Gastrocnemius medialis (tissue), 4 donors: ENCODE measurements around the gene ZDHHC11. TPM values are rescaled to one million over a fixed set of nuclear protein-coding genes. Genes with fewer than 3 reads are reported as not detected.
A peak's percentile ranks its signal among the peaks of the same experiment; 100 is the strongest.

Experiments
- ATAC-seq, 2 donors: fragments of 150-250 bp; one replicate each; pipeline ENCODE4 v1.9.1; 2016
- DNase-seq, 2 donors: peaks; one replicate each; pipeline ENCODE4 v3.0.0-alpha.2; 2019
- H3K27ac ChIP-seq, 4 donors: fragments of 200-600 bp; sonication (generic); 1 replicate in 1 of 4; 2 replicates in 3 of 4; pipeline ENCODE4 v1.5.1; 2016 to 2018; ENCODE audit warnings: mild to moderate bottlenecking in 2 of 4, moderate library complexity in 1 of 4
- H3K27me3 ChIP-seq, 3 donors: fragments of 200-600 bp; sonication (generic) in 2 of 3; 1 replicate in 1 of 3; 2 replicates in 2 of 3; pipeline versions ENCODE4 v1.5.1 to v1.6.0; 2016 to 2019; ENCODE audit warnings: mild to moderate bottlenecking in 1 of 3, moderate library complexity in 1 of 3
- H3K36me3 ChIP-seq, 2 donors: fragments of 200-600 bp; sonication (generic) in 1 of 2; one replicate each; pipeline ENCODE4 v1.5.1; 2017 to 2018
- H3K4me1 ChIP-seq, 2 donors: fragments of 200-600 bp; sonication (generic) in 1 of 2; one replicate each; pipeline ENCODE4 v1.5.1; 2016 to 2017; ENCODE audit warnings: mild to moderate bottlenecking in 2 of 2
- H3K4me3 ChIP-seq, 4 donors: fragments of 200-600 bp; sonication (generic) in 3 of 4; 1 replicate in 1 of 4; 2 replicates in 3 of 4; pipeline ENCODE4 v1.5.1; 2016 to 2019; ENCODE audit warnings: mild to moderate bottlenecking in 2 of 4
- H3K9me3 ChIP-seq, 3 donors: fragments of 200-600 bp; sonication (generic) in 2 of 3; 1 replicate in 1 of 3; 2 replicates in 2 of 3; pipeline ENCODE4 v1.5.1; 2016 to 2019
- CTCF ChIP-seq, 5 experiments: fragments of 450-650 bp in 3 of 5; fragments of 200-600 bp in 2 of 5; sonication (generic) in 2 of 5; IDR thresholded peaks in 4 of 5; conservative IDR thresholded peaks in 1 of 5; 1 replicate in 4 of 5; 2 replicates in 1 of 5; pipeline ENCODE4 v1.5.1; 2016 to 2019; ENCODE audit warnings: antibody characterized with exemption in 5 of 5, mild to moderate bottlenecking in 3 of 5, moderate library complexity in 3 of 5
- POLR2A ChIP-seq, 2 donors: fragments of 450-650 bp; IDR thresholded peaks; one replicate each; pipeline ENCODE4 v1.6.1; 2017; ENCODE audit warnings: antibody characterized with exemption in 2 of 2, mild to moderate bottlenecking in 2 of 2, moderate library complexity in 2 of 2
- in situ Hi-C, 4 donors: fragments of 200-750 bp; cut with MboI; loops; one replicate each; pipeline versions ENCODE4 v1.15.0 to v1.8.0; 2017; ENCODE audit warnings: low sequenced_read_pairs in 4 of 4
- intact Hi-C: fragments of 100-400 bp; cut with DNase I; formaldehyde crosslinking; loops from one replicate; pipeline ENCODE4 v1.15.1; 2023; ENCODE audit warnings: low total_unique reads
- total RNA-seq, 4 donors: library from RNA; depleted of rRNA; stranded (reverse); fragments of >200 nt; gene quantifications; one replicate each; pipeline versions ENCODE4 v1.1.0 to v1.2.3, GENCODE V29; 2016

The ZDHHC11 gene
- total RNA-seq, 4 donors from 2014 or later: 0.85 to 3.8 (median 2.3) TPM; not detected in 1

GRCh38 chr5:759111-759751 is 91.6 kb downstream of the ZDHHC11 start:
- peak overlapping the region; percentile 31 to 52 (median 40) for H3K4me3 ChIP-seq
- in situ Hi-C loops: no loop called here

GRCh38 chr5:758698-759053 is 92.1 kb downstream of the ZDHHC11 start:
- Histone ChIP-seq H3K9me3 (no peaks in the 10 kb centered on the region), H3K4me3 (peak overlapping the region; percentile 31 to 52 (median 40)), H3K27me3 (no peaks in the 10 kb centered on the region), H3K4me1 (peaks cover 21 to 27% of the 10 kb centered on the region in 2 donors), H3K36me3 (no peaks in the 10 kb centered on the region), H3K27ac (peak overlapping the region; percentile 3 to 43 (median 15))
- in situ Hi-C loops: no loop called here
- intact Hi-C loops: no loop called here
- TF ChIP-seq POLR2A (IDR thresholded peaks at IDR 0.05): no peak
- no peak for TF ChIP-seq CTCF (IDR thresholded peaks at IDR 0.05 in 4 of 5, conservative IDR thresholded peaks at IDR 0.05 in 1 of 5)
- DNase-seq: peak in 1 of 2 donors; percentile 14
- no peak for ATAC-seq

More at GRCh38 chr5:759111-759751, 91.6 kb downstream of the ZDHHC11 start:
- ATAC-seq (peak; percentile 71 to 84), DNase-seq (peak in 1 of 2 donors; percentile 36)
- intact Hi-C loops: no loop called here
- Histone ChIP-seq H3K27me3 (no peaks in the 10 kb centered on the region), H3K27ac (peak overlapping the region in 3 of 4 donors; percentile 3 to 43 (median 3)), H3K9me3 (no peaks in the 10 kb centered on the region), H3K4me1 (peaks cover 21 to 27% of the 10 kb centered on the region in 2 donors), H3K36me3 (no peaks in the 10 kb centered on the region)
- TF ChIP-seq CTCF (IDR thresholded peaks at IDR 0.05 in 4 of 5, conservative IDR thresholded peaks at IDR 0.05 in 1 of 5) (no peak), POLR2A (IDR thresholded peaks at IDR 0.05) (no peak)

- peak overlapping the region in 3 of 4 donors; percentile 3 to 43 (median 27) for H3K27ac ChIP-seq
- H3K36me3 ChIP-seq: no peaks in the 10 kb centered on the region
- TF ChIP-seq POLR2A (IDR thresholded peaks at IDR 0.05) (no peak), CTCF (IDR thresholded peaks at IDR 0.05 in 4 of 5, conservative IDR thresholded peaks at IDR 0.05 in 1 of 5) (no peak)
- H3K27me3 ChIP-seq: no peaks in the 10 kb centered on the region
- H3K9me3 ChIP-seq: no peaks in the 10 kb centered on the region
- DNase-seq (peak in 1 of 2 donors; percentile 24), ATAC-seq (no peak)
- no peak overlapping the region for H3K4me3 ChIP-seq
- peaks cover 21 to 27% of the 10 kb centered on the region in 2 donors for H3K4me1 ChIP-seq
- in situ Hi-C loops (no loop called here), intact Hi-C loops (no loop called here)
Observed at GRCh38 chr5:757931-758697, 92.7 kb downstream of the ZDHHC11 start.

- TF ChIP-seq CTCF (IDR thresholded peaks at IDR 0.05 in 4 of 5, conservative IDR thresholded peaks at IDR 0.05 in 1 of 5): no peak
- TF ChIP-seq POLR2A (IDR thresholded peaks at IDR 0.05): no peak
- H3K4me3 ChIP-seq: no peak overlapping the region
- no peaks in the 10 kb centered on the region for H3K36me3 ChIP-seq
- no peaks in the 10 kb centered on the region for H3K27me3 ChIP-seq
- ATAC-seq: no peak
- no peak overlapping the region for H3K27ac ChIP-seq
- H3K9me3 ChIP-seq: no peaks in the 10 kb centered on the region
- peaks cover 21 to 27% of the 10 kb centered on the region in 2 donors for H3K4me1 ChIP-seq
- no peak for DNase-seq
- intact Hi-C loops: no loop called here
- in situ Hi-C loops: no loop called here
Observed at GRCh38 chr5:757346-757930, 93.3 kb downstream of the ZDHHC11 start.
